Breast epithelium (tissue), 4 donors: ENCODE measurements around the gene KLF8. TPM values are rescaled to one million over a fixed set of nuclear protein-coding genes. Genes with fewer than 3 reads are reported as not detected.

Experiments
- DNase-seq, 2 donors: peaks; one replicate each; pipeline ENCODE4 v3.0.0-alpha.2; 2019; ENCODE audit warnings: low spot score in 2 of 2
- H3K27ac ChIP-seq, 2 donors: fragments of 200-600 bp; sonication (generic) in 1 of 2; one replicate each; pipeline ENCODE4 v1.5.1; 2016 to 2019; ENCODE audit warnings: mild to moderate bottlenecking in 1 of 2
- H3K27me3 ChIP-seq, 2 donors: fragments of 200-600 bp; sonication (generic) in 1 of 2; one replicate each; pipeline versions ENCODE4 v1.5.1 to v1.6.0; 2017 to 2019; ENCODE audit warnings: control low read depth in 1 of 2, mild to moderate bottlenecking in 1 of 2
- H3K36me3 ChIP-seq: fragments of 200-600 bp; one replicate; pipeline ENCODE4 v1.5.1; 2019
- H3K4me1 ChIP-seq, 2 donors: fragments of 200-600 bp; sonication (generic); one replicate each; pipeline ENCODE4 v1.5.1; 2016 to 2019; ENCODE audit warnings: control low read depth in 1 of 2
- H3K4me3 ChIP-seq, 3 donors: fragments of 200-600 bp; sonication (generic); 1 replicate in 2 of 3; 2 replicates in 1 of 3; pipeline ENCODE4 v1.5.1; 2016 to 2019; ENCODE audit warnings: mild to moderate bottlenecking in 3 of 3, moderate library complexity in 2 of 3
- H3K9me3 ChIP-seq, 2 donors: fragments of 200-600 bp; sonication (generic) in 1 of 2; one replicate each; pipeline ENCODE4 v1.5.1; 2016 to 2019; ENCODE audit warnings: control low read depth in 1 of 2
- POLR2A ChIP-seq: fragments of 450-650 bp; IDR thresholded peaks from one replicate; pipeline ENCODE4 v1.6.1; 2016; ENCODE audit warnings: antibody characterized with exemption, mild to moderate bottlenecking, moderate library complexity
- POLR2AphosphoS5 ChIP-seq, 3 donors: sonication (generic); formaldehyde crosslinking; IDR thresholded peaks; one replicate each; pipeline ENCODE4 v1.6.1; 2017; ENCODE audit warnings: antibody characterized with exemption in 3 of 3
- intact Hi-C: fragments of 100-400 bp; cut with DNase I; formaldehyde crosslinking; loops from one replicate; pipeline ENCODE4 v1.15.1; 2023; ENCODE audit warnings: low total_unique reads
- total RNA-seq, 3 donors: library from RNA; depleted of rRNA; stranded (reverse); fragments of >200 nt; gene quantifications; one replicate each; pipeline ENCODE4 v1.1.0, GENCODE V29; 2016
- TF ChIP-seq, protein P1 (sequence below), 3 donors: fragments of 450-650 bp; IDR thresholded peaks; one replicate each; pipeline ENCODE4 v1.5.1; 2016 to 2017; ENCODE audit warnings: antibody characterized with exemption in 3 of 3, mild to moderate bottlenecking in 3 of 3, moderate library complexity in 3 of 3

The KLF8 gene
- total RNA-seq, 3 donors from 2014 or later: 23.6 to 27.4 (median 25.4) TPM

DNA sequence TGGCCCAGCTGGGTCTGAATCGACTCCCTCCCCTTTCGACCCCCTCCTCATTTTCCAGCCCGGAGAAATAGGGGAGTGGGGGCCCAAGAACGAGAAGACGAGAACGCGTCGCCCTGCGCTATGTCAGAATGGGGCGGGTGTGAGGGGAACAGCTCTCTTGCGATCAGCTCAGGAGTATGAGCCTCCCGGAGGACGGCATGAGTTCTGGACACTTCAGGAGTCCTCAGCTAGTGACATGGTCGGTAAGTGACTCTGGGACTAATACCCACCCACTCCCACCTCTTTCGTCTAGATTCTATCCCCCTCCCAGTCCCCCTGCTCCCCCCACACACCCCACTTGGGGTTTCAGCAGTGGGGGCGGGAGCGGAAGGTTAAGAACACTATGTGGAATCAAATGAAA lies 944 bp downstream of the KLF8 start:
- H3K4me3 ChIP-seq: peak overlapping the region; percentile 50 to 68 (median 54)
- H3K36me3 ChIP-seq: no peaks in the 10 kb centered on the region
- peak overlapping the region; percentile 82 to 91 for H3K27ac ChIP-seq
- intact Hi-C loops: no loop called here
- no peaks in the 10 kb centered on the region for H3K9me3 ChIP-seq
- TF ChIP-seq, protein P1, sequence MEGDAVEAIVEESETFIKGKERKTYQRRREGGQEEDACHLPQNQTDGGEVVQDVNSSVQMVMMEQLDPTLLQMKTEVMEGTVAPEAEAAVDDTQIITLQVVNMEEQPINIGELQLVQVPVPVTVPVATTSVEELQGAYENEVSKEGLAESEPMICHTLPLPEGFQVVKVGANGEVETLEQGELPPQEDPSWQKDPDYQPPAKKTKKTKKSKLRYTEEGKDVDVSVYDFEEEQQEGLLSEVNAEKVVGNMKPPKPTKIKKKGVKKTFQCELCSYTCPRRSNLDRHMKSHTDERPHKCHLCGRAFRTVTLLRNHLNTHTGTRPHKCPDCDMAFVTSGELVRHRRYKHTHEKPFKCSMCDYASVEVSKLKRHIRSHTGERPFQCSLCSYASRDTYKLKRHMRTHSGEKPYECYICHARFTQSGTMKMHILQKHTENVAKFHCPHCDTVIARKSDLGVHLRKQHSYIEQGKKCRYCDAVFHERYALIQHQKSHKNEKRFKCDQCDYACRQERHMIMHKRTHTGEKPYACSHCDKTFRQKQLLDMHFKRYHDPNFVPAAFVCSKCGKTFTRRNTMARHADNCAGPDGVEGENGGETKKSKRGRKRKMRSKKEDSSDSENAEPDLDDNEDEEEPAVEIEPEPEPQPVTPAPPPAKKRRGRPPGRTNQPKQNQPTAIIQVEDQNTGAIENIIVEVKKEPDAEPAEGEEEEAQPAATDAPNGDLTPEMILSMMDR (IDR thresholded peaks at IDR 0.05): no peak
- TF ChIP-seq POLR2AphosphoS5 (IDR thresholded peaks at IDR 0.05): no peak
- TF ChIP-seq POLR2A: no peak
- no peak for DNase-seq
- no peaks in the 10 kb centered on the region for H3K4me1 ChIP-seq
- peaks cover 0 to 36% of the 10 kb centered on the region in 2 donors for H3K27me3 ChIP-seq

GRCh38 chrX:56233682-56234081 lies 1.5 kb downstream of the KLF8 start:
- H3K4me3 ChIP-seq: peak overlapping the region; percentile 50 to 68 (median 54)
- H3K4me1 ChIP-seq: no peaks in the 10 kb centered on the region
- intact Hi-C loops: no loop called here
- peaks cover 0 to 36% of the 10 kb centered on the region in 2 donors for H3K27me3 ChIP-seq
- no peak for TF ChIP-seq POLR2A
- no peak for TF ChIP-seq POLR2AphosphoS5 (IDR thresholded peaks at IDR 0.05)
- TF ChIP-seq, protein P1 (IDR thresholded peaks at IDR 0.05): no peak
- H3K27ac ChIP-seq: peak overlapping the region; percentile 82 to 91
- DNase-seq: peak; percentile 63 to 69
- H3K36me3 ChIP-seq: no peaks in the 10 kb centered on the region
- no peaks in the 10 kb centered on the region for H3K9me3 ChIP-seq

- peaks cover 0 to 14% of the 10 kb centered on the region in 2 donors for H3K27me3 ChIP-seq
- intact Hi-C loops: no loop called here
- no peak overlapping the region for H3K4me3 ChIP-seq
- H3K4me1 ChIP-seq: no peaks in the 10 kb centered on the region
- no peak for TF ChIP-seq POLR2AphosphoS5 (IDR thresholded peaks at IDR 0.05)
- TF ChIP-seq, protein P1 (IDR thresholded peaks at IDR 0.05): peak in 2 of 3 donors; percentile 52 to 62
- DNase-seq: peak in 1 of 2 donors; percentile 52
- H3K9me3 ChIP-seq: no peaks in the 10 kb centered on the region
- H3K36me3 ChIP-seq: no peaks in the 10 kb centered on the region
- no peak overlapping the region for H3K27ac ChIP-seq
These were observed 16.3 kb downstream of the KLF8 start for GRCh38 chrX:56248492-56248891.

DNA sequence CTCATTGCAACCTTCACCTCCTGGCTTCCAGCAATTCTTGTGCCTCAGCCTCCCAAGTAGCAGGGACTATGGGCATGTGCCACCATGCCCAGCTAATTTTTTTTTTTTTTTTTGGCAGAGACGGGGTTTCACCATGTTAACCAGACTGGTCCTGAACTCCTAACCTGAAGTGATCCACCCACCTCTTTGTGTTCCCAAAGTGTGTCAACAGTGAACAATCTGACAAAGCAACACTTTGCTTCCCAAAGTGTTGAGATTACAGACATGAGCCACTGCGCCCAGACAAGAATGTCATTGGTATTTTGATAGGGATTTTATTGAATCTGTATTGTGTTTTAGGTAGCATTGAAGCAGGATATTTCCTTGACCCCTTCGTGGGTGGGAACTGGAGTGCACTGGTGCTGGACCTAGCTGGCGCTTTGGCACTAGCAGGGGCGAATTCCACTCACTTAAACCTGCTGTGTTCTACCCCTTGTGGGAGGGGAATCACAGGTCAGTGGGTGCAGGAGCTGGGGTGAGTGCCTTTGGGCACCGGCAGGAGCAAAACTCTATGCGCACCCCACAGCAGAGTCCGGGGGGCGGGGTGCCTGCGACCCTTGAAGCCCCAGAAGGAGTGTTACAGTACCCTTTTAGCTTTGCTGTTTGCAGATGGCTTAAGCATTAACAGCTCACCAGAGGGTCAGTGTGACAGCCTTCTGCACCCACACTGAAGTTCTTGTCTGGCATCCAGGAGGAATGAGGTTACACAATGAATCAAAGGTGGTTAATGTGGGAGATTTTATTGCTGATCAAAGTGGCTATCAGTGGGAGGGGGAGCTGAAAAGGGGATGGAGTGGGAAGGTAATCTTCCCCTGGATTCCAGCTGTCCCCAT lies 21.9 kb downstream of the KLF8 start:
- no peaks in the 10 kb centered on the region for H3K36me3 ChIP-seq
- no peak overlapping the region for H3K4me3 ChIP-seq
- H3K27me3 ChIP-seq: peaks cover 0 to 11% of the 10 kb centered on the region in 2 donors
- H3K27ac ChIP-seq: no peak overlapping the region
- H3K4me1 ChIP-seq: no peaks in the 10 kb centered on the region
- TF ChIP-seq, protein P1 (IDR thresholded peaks at IDR 0.05): no peak
- TF ChIP-seq POLR2AphosphoS5 (IDR thresholded peaks at IDR 0.05) (no peak), POLR2A (no peak)
- intact Hi-C loops: no loop called here
- H3K9me3 ChIP-seq: peaks cover 5 to 9% of the 10 kb centered on the region in 2 donors
- no peak for DNase-seq

DNA sequence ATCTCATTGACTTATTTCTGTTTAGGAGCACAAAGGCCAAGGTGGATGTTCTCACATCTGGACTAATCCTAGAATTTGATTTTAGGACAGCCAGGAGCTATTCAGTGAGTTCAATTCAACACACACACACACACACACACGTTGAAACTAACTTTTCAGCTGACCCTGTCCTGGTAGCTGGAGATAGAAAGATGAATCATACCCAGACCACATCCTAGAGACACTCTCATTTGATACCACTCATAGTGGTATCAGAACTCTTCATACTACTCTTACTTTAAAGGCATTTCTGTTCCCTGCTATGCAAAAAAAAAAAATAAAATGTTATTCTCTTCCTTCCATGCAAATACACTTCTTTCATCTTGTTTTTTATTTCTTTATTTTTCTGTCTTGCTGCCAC lies 36.7 kb downstream of the KLF8 start:
- H3K27me3 ChIP-seq: peaks cover 0 to 12% of the 10 kb centered on the region in 2 donors
- H3K4me3 ChIP-seq: no peak overlapping the region
- no peaks in the 10 kb centered on the region for H3K4me1 ChIP-seq
- H3K27ac ChIP-seq: no peak overlapping the region
- no peak for DNase-seq
- TF ChIP-seq POLR2AphosphoS5 (IDR thresholded peaks at IDR 0.05): no peak
- intact Hi-C loops: no loop called here
- H3K36me3 ChIP-seq: no peaks in the 10 kb centered on the region
- H3K9me3 ChIP-seq: no peaks in the 10 kb centered on the region
